ENCODE results near the gene SUSD1. TPM values are rescaled to one million over a fixed set of nuclear protein-coding genes. Genes with fewer than 3 reads are reported as not detected.

Gene SUSD1
- polyA plus RNA-seq, 1 donor from 2014 or later, result 2.0 TPM

DNA sequence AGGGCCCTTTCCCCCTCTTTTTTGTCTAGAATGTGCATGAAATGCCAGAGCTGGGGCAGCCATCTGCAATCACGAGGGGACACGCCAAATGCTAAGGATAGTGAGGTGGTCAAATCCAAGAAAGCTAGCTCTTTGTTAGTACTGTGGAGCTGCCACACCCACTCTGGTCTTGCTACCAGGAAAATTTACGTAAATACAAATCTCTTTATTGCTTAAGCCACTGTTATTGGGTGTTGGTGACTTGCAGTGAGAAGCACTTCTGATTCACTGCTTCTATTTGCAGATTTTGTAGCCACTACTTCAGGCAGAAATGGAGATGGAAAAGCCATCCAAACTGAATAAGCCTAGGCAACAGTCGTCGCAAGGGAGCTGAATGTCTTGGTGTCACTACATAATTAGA is 25.6 kb upstream of the SUSD1 start:
- Histone ChIP-seq H3K9me2 (ENCODE audit: insufficient read depth, low read length) (no peaks in the 10 kb centered on the region), H3K27me3 (ENCODE audit: insufficient read depth, low read depth, low read length) (no peaks in the 10 kb centered on the region), H3K4me3 (ENCODE audit: low read length) (no peak overlapping the region), H3F3A (ENCODE audit: insufficient read depth, low read length, poor library complexity, severe bottlenecking) (no peaks in the 10 kb centered on the region), H3K36me3 (ENCODE audit: insufficient read depth, low read length) (no peaks in the 10 kb centered on the region), H3K27ac (ENCODE audit: low read length) (no peak overlapping the region), H3K9ac (ENCODE audit: low read length) (no peak overlapping the region), H3K4me2 (ENCODE audit: low read length) (no peak overlapping the region), H4K20me1 (ENCODE audit: insufficient read depth) (no peaks in the 10 kb centered on the region), H2AFZ (ENCODE audit: low read depth, low read length) (no peak overlapping the region), H3K9me3 (ENCODE audit: low read length) (no peaks in the 10 kb centered on the region), H3K79me2 (replicated peaks; ENCODE audit: insufficient read depth, low read length) (no peaks in the 10 kb centered on the region)
- TF ChIP-seq POLR2AphosphoS5 (IDR thresholded peaks at IDR 0.05) (no peak), EZH2 (IDR thresholded peaks at IDR 0.05; ENCODE audit: borderline replicate concordance, insufficient read depth, low read length, poor library complexity, severe bottlenecking) (no peak), TAF1 (IDR thresholded peaks at IDR 0.05; ENCODE audit: low read depth) (no peak), SMC3 (conservative IDR thresholded peaks at IDR 0.05; ENCODE audit: poor library complexity) (no peak), MXI1 (conservative IDR thresholded peaks at IDR 0.05; ENCODE audit: poor library complexity, severe bottlenecking) (no peak), EP300 (conservative IDR thresholded peaks at IDR 0.05; ENCODE audit: poor library complexity, severe bottlenecking) (no peak), RAD21 (conservative IDR thresholded peaks at IDR 0.05) (no peak)
- TF ChIP-seq, protein P1, sequence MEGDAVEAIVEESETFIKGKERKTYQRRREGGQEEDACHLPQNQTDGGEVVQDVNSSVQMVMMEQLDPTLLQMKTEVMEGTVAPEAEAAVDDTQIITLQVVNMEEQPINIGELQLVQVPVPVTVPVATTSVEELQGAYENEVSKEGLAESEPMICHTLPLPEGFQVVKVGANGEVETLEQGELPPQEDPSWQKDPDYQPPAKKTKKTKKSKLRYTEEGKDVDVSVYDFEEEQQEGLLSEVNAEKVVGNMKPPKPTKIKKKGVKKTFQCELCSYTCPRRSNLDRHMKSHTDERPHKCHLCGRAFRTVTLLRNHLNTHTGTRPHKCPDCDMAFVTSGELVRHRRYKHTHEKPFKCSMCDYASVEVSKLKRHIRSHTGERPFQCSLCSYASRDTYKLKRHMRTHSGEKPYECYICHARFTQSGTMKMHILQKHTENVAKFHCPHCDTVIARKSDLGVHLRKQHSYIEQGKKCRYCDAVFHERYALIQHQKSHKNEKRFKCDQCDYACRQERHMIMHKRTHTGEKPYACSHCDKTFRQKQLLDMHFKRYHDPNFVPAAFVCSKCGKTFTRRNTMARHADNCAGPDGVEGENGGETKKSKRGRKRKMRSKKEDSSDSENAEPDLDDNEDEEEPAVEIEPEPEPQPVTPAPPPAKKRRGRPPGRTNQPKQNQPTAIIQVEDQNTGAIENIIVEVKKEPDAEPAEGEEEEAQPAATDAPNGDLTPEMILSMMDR (IDR thresholded peaks at IDR 0.05; ENCODE audit: poor library complexity, severe bottlenecking), result no peak
- TF ChIP-seq, protein P2, sequence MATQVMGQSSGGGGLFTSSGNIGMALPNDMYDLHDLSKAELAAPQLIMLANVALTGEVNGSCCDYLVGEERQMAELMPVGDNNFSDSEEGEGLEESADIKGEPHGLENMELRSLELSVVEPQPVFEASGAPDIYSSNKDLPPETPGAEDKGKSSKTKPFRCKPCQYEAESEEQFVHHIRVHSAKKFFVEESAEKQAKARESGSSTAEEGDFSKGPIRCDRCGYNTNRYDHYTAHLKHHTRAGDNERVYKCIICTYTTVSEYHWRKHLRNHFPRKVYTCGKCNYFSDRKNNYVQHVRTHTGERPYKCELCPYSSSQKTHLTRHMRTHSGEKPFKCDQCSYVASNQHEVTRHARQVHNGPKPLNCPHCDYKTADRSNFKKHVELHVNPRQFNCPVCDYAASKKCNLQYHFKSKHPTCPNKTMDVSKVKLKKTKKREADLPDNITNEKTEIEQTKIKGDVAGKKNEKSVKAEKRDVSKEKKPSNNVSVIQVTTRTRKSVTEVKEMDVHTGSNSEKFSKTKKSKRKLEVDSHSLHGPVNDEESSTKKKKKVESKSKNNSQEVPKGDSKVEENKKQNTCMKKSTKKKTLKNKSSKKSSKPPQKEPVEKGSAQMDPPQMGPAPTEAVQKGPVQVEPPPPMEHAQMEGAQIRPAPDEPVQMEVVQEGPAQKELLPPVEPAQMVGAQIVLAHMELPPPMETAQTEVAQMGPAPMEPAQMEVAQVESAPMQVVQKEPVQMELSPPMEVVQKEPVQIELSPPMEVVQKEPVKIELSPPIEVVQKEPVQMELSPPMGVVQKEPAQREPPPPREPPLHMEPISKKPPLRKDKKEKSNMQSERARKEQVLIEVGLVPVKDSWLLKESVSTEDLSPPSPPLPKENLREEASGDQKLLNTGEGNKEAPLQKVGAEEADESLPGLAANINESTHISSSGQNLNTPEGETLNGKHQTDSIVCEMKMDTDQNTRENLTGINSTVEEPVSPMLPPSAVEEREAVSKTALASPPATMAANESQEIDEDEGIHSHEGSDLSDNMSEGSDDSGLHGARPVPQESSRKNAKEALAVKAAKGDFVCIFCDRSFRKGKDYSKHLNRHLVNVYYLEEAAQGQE (IDR thresholded peaks at IDR 0.05; ENCODE audit: borderline replicate concordance), result no peak

DNA sequence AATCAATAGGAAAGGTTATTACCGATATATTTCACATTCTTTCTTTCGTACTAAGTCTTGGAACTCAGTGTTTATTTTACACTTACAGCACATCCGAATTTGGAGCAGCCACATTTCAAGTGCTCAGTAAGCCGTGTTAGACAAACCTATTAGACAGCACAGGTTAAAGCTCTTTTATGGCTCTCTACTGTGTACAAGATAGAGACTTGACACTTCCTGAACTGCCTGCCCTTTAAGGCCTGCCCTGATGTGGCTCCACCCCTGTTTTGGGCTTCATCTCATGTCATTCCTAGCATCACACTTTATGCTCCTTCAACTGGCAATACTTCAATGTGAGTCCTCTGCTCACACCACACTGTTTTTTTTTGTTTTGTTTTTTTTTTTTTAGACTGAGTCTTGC is 23.5 kb upstream of the SUSD1 start:
- Histone ChIP-seq H2AFZ (ENCODE audit: low read depth, low read length) (no peak overlapping the region), H3K27me3 (ENCODE audit: insufficient read depth, low read depth, low read length) (no peaks in the 10 kb centered on the region), H3K9me3 (ENCODE audit: low read length) (no peaks in the 10 kb centered on the region), H3K9me2 (ENCODE audit: insufficient read depth, low read length) (no peaks in the 10 kb centered on the region), H3K4me3 (ENCODE audit: low read length) (no peak overlapping the region), H3K4me2 (ENCODE audit: low read length) (no peak overlapping the region), H4K20me1 (ENCODE audit: insufficient read depth) (no peaks in the 10 kb centered on the region), H3F3A (ENCODE audit: insufficient read depth, low read length, poor library complexity, severe bottlenecking) (no peaks in the 10 kb centered on the region), H3K36me3 (ENCODE audit: insufficient read depth, low read length) (no peaks in the 10 kb centered on the region), H3K27ac (ENCODE audit: low read length) (no peak overlapping the region), H3K9ac (ENCODE audit: low read length) (no peak overlapping the region), H3K79me2 (replicated peaks; ENCODE audit: insufficient read depth, low read length) (no peaks in the 10 kb centered on the region)
- TF ChIP-seq, protein P2 (IDR thresholded peaks at IDR 0.05; ENCODE audit: borderline replicate concordance), result no peak
- TF ChIP-seq SMC3 (conservative IDR thresholded peaks at IDR 0.05; ENCODE audit: poor library complexity) (no peak), TAF1 (IDR thresholded peaks at IDR 0.05; ENCODE audit: low read depth) (no peak), MXI1 (conservative IDR thresholded peaks at IDR 0.05; ENCODE audit: poor library complexity, severe bottlenecking) (no peak), RAD21 (conservative IDR thresholded peaks at IDR 0.05) (no peak), EP300 (conservative IDR thresholded peaks at IDR 0.05; ENCODE audit: poor library complexity, severe bottlenecking) (no peak), EZH2 (IDR thresholded peaks at IDR 0.05; ENCODE audit: borderline replicate concordance, insufficient read depth, low read length, poor library complexity, severe bottlenecking) (no peak), POLR2AphosphoS5 (IDR thresholded peaks at IDR 0.05) (no peak)
- TF ChIP-seq, protein P1 (IDR thresholded peaks at IDR 0.05; ENCODE audit: poor library complexity, severe bottlenecking), result no peak

Data from neural cell (in vitro differentiated cells).